HG03103 (cell line): Measurements from ENCODE around the gene PLEKHH1.

Experiments
- ATAC-seq: cut with Tn5 transposase; IDR thresholded peaks from one replicate; pipeline ENCODE4 v1.9.1; 2021; ENCODE audit warnings: low read depth; ENCODE audit not compliant: unreplicated experiment

Gene PLEKHH1

DNA sequence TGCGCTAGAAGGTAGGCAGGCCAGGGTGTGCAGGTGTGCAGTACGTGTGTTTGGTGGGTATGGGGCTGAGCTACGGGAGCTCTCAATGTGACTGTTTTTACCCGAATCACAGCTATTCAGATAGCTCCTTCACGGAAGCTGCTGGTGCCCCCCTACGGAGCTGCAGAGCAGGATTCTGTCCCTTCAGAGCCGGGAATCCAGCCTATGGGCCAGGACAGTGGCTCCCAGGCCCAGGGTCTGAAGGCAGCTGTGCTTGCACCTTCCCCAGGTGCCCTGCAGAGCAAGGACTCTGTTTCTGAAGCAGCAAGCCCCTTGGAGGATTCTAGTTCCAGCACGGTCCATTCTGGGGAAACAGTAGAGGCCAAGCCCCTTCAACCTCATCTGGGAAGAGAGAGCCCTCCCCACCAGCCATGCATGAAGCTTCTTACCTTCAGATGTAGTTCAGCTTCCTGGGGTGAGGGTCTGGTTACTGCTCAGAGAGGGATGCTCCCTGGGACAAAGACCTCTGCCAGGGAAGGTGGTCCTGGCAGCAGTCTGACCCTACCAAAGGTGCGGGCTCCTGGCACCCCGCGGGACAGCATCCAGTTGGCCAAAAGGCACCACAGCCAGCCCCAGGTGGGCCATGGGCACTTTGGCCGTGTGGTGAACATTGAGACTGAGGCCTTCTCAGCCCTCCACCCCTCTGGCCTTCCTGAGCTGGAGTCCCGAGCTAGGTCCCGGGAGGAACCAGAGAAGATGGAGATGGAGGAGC, 29.1 kb downstream of the PLEKHH1 start:
- ATAC-seq: no peak

DNA sequence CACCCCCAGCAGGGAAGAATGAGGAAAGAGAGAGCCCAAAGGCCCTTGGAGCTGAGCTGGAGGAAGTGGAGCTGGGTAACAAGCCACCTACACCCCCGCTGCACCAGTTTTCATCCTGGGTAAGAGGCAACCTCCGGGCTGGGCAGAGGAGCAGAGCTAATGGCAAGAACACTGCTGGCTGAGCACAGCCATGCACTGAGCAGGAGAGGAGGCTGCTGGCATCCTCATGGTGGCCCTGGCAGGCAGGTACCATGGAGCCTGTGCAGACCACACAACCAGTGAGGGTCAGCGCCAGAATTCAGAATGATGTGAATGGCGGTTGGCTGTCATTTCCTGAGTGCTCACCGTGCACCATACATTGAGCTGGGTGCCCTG, 29.7 kb downstream of the PLEKHH1 start:
- no peak for ATAC-seq

DNA sequence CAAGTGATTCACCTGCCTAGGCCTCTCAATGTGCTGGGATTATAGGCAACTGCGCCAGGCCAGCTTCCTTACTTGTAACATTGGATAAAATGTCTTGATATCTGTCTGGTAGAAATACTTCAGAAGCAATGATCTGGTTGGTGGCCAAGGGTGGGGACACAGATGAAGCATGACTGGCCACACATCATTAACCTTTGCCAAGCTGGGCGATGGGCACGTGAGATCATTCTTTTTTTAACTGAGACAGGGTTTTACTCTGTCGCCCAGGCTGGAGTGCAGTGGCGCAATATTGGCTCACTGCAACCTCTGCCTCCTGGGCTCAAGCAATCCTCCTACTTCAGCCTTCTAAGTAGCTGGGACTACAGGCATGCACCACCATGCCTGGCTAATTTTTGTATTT, 31.1 kb downstream of the PLEKHH1 start:
- no peak for ATAC-seq

DNA sequence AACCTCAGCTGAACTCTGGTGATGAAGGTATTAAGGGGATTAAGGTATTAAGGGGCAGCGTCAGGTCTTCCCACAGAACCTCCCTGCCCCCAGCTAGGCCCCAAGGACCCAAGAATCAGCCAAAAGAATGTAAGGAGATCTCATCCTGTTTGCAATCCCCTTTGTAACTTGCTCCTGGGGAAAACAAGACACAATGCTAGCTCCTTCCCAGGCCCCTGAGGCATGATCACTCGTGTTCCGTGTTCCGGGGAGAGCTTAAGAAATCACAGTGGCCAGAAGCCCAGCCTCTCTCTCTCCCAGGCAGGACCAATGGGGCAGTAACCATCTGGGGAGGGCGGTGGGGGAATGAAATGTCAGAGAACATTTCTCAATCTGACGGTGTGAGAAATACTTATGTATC, 33.8 kb downstream of the PLEKHH1 start:
- ATAC-seq: no peak

DNA sequence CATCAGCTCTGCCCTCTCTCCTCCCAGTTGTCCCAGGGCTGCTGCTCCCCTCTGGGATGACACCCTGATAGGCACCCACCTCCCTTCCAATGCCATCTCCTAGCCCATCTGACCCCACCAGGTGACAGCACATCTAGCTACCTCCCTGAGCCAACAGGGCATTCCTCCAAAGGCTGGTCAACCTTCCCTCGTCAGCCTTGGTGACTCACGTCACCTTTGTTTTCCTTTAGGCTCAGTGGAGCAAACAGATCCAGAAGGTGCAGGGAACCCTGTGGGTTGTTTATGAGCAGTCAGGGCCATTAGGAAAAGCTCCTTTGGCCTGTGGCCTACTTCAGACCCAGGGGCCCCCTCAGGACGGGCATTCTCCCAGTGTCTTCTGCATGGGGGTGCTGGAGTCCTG, 34.6 kb downstream of the PLEKHH1 start:
- no peak for ATAC-seq

DNA sequence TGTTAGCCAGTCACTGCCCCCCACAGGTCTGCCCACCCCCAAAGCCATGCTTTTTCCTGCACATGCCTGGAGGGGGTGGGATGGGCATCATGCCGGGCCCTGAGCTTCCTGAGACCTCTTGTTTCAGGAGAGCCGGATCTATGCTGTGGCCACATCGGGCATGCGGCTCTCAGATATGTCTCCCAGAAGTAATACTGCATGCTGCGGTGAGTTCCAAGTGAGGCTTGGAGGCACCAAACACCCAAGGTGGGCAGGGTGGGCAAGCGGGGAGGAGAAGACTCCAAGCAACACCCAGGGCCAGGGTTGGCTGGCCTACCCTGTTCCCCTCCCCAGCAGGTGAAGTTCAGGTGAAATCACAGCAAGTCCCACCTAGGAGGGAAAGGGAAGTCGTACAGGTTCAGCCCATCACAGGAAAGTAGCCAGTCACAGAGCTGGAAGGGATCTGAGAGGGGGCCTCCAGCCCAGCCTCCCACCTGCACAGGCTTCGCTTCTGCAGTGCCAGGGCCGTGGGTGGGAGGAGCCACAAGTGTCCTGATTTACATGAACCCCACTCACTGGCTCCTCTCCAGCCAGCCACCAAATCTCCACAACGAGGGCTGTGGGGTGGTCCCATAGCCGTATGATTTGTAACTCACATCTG, 36.0 kb downstream of the PLEKHH1 start:
- no peak for ATAC-seq

DNA sequence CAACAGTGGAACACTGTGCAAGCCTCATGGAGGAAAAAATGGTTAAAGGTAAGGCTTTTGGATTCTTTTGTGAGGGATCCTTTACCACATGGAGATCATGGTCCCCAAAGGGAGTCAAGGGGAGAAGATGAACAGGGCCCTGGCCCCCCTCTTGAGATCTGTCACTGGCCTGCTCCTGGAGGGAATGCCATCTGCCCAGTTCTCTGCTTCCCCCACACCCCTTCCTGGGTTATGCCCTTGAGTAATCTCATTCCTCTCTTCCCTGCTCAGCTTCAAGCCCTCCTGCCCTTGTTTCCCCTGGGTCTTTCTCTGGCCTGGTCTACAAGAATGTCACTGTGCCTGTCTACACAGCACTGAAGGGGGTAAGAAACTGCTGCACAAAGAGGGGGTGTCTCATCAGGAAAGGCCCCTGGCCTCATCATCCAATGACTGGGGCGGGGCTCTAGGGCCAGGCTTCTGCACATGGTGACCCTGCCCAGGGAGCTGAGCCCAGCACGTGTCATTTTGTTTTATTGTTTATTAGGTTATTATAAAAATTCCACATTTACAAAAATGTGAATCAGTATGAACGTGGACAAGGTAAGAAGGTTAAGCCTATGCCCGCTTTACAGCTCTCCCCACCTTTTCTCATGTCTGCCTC, 36.7 kb downstream of the PLEKHH1 start:
- no peak for ATAC-seq

DNA sequence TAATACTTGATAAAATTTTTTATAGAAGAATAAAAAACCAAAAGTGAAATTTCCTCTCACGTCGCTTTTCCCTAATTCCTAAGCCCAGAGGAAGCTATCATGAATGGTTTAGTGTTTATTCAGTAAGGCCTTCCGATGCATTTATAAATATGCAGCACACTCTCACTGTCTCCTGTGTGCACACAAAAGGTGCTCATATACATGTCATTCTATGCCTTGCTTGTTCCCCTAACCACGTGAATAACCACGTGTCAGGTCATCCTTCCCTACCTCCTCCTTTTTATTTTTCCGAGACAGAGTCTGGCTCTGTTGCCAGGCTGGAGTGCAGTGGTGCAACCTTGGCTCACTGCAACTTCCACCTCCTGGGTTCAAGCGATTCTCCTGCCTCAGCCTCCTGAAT, 37.4 kb downstream of the PLEKHH1 start:
- ATAC-seq: no peak

DNA sequence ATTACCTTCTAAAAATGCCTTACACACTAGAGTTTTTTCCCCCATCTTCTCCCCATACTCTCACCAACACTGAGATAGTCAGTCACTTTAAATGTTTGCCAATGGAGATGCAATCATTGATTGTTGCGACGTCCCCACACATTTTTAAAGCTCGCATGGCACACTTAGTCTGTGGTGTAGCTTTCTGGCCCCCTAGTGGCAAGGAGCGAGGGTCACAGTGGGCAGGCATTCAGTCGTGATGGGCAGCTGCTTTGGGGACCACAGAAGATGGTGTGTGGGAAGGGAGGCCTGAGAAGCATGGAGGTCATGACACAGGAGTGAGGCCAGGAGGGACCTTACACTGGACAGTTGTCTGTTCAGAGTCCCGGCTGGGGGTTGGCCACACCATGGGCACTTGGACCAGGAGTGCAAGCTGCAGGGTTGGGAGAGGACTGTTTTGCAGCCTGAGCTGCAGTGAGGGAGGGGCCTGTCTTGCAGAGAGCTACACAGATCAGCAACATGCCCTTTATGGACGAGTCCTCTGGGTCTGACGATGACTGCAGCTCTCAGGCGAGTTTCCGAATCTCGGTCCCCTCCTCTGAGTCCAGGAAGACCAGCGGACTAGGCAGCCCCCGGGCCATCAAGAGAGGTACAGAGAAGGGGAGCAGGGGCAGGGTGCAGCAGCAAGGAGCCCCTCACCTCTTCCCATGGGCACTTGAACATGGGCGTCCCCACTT, 38.3 kb downstream of the PLEKHH1 start:
- no peak for ATAC-seq

DNA sequence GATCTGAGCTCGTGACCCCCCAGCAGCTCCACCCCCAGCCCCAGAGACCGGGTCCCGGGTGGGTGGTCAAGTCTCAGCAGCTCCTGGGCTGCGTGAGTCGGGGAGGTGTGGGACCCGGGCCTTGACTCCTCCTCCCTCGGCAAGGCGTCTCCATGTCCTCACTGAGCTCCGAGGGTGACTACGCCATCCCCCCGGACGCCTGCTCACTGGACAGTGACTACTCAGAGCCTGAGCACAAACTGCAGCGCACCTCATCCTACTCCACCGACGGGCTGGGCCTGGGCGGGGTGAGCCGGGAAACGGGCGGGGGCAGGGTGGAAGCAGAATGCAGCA, 38.9 kb downstream of the PLEKHH1 start:
- no peak for ATAC-seq

DNA sequence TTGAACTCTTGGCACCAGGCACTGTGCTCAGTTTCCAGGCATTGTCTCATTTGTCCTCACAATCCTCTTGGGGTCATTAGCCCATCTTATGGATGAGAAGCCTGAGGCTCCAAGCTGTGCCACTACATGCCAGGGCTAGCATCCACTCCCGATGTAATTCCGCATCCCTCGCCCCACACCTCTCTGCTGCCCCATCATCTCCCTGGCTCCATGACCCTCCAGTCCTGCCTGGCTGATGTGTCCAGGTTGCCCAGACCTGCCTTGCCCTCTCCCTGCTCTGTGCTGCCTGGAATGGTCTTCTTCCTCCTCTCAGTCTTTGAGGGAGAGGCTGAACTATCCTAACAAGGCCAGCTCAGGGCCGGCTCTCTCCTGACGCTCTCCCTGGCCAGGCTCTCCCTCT, 39.5 kb downstream of the PLEKHH1 start:
- ATAC-seq: no peak

DNA sequence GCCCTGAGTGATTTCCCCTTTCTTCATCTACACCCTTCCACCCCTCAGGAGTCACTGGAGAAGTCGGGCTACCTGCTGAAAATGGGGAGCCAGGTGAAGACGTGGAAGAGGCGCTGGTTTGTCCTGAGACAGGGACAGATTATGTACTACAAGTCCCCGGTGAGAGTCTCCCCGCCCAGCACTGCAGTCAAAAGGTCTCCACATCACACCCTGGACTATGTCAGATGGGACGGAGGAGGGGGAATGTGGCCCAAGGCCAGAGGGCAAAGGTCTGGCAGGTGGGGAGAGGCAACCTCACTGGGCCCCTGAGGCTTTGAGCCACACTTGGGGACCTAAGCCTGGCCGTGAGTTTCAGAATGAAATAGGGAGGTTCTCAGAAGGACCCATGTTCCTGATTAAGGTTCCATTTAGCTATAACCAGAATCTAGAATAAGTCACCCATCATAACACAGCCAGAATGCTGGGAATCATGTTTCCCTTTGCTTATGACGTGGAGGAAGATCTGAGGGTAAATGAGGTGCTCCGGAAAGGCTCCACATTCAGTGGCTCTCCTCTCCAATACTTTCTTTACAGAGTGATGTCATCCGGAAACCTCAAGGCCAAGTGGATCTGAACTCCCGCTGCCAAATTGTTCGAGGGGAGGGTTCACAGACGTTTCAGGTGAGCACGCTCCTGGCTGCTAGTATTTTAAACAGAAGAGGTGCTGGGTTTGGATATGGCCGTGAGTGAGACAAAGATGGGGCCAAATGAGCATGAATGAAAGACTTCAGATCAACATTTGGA, 40.3 kb downstream of the PLEKHH1 start:
- no peak for ATAC-seq

DNA sequence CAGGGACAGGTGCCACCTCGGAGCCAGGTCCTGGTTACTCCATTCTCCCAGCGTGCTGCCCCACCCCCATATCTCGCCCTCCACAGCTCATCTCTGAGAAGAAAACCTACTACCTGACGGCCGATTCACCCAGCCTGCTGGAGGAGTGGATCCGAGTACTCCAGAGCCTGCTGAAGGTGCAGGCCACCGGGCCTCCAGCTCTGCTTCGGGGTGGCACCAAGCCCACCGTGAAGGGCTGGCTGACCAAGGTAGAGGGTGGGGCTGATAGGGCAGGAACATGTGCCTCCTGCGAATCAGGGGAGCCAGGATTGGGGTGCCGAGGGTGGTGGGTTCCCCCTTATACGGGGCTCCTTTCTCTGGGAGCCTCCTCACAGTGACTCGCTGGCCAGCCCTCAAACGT, 41.1 kb downstream of the PLEKHH1 start:
- ATAC-seq: no peak

DNA sequence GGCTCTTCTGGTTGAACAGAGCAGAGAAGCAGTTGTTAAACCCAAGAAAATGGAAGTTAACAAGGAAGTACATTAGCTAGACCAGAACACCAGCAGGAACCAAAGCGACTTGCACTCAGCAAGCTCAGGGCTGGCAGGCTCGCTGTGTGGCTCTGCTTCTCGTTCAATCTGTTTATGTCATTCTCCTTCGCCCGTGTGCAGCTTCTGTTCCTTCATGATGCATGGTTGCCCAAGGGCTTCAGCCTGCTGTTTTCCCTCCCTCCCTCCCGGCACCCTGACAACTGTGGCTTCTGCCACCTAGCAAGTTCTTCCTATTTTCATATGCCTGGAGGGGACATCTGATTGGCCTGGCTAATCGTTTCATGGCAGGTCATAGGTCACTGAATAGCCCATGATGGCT, 41.7 kb downstream of the PLEKHH1 start:
- ATAC-seq: no peak

DNA sequence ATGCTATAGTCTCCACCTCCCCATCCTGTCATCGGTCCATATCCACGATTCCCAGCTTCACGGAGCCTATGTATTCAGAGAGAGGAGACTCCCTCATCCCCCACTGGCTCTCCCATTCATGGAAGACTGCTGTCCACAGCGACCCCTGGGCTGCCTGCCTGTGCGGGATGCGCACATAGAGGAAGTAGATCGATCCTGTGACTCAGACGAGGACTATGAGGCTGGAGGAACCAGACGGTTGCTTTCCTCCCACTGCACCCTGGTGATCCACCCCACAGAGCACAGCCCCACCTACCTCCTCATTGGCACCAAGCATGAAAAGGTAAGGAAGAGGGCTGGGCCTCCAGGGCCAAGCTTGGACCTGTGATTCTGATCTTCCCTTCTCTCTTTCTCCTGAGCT, 42.6 kb downstream of the PLEKHH1 start:
- no peak for ATAC-seq

DNA sequence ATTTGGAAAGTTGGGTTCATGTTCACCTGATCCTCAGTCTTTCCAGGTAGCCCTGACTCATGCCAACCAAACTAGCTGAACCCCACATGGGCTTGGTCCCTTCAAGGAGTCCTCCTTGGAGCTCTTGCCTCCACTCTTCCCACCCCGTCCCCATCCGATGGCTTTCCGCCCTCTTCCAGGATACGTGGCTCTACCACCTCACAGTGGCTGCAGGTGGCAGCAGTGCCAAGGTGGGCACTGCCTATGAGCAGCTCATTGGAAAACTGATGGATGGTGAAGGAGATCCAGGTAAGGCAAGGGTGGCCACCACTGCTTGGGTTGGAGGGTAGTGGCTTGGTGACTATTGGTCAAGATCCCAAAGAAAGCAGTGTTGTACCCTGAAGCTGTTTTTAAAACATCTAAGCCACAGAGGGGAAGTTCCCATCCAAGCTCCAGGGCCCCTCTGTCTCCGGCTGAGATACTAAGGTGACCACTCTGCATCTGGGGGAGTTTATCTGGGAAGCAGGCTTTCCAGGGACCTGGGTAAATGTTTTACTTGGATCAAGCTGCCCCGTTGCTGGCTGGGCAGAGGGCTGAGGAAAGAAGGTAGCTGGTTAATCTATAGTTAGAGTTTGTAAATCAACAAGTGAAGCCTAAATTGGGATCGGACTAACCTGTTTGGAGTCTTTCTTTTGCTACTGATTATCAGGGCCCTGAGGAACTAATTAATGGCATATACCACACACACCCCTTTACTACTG, 43.3 kb downstream of the PLEKHH1 start:
- ATAC-seq: no peak

DNA sequence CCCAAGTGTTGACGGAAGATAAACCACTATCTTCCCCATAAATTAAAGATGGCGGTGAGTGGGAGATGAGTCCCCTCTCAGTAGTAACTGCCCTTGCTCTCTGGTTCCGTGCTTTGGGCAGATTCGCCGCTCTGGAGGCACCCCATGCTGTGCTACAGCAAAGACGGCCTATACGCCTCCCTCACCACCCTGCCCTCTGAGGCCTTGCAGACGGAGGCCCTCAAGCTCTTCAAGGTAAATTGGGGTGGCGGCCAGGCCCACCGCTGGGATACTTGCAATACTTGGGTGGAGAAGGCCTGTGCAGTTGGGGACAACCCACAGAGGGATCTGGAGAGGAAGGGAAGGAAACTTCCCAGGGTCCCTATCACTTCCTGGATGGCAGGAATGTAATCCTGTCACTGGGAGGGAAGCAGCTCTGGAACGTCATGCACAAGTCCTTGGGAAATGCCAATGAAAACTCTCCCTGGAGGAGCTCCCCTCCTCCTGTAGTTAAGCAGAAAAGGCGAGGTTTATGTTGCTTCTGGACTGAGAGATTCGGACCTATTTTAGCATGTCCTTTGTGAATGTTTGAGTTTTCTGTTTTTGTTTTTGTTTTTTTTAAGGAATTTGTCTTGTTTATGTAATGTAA, 44.2 kb downstream of the PLEKHH1 start:
- ATAC-seq: no peak

DNA sequence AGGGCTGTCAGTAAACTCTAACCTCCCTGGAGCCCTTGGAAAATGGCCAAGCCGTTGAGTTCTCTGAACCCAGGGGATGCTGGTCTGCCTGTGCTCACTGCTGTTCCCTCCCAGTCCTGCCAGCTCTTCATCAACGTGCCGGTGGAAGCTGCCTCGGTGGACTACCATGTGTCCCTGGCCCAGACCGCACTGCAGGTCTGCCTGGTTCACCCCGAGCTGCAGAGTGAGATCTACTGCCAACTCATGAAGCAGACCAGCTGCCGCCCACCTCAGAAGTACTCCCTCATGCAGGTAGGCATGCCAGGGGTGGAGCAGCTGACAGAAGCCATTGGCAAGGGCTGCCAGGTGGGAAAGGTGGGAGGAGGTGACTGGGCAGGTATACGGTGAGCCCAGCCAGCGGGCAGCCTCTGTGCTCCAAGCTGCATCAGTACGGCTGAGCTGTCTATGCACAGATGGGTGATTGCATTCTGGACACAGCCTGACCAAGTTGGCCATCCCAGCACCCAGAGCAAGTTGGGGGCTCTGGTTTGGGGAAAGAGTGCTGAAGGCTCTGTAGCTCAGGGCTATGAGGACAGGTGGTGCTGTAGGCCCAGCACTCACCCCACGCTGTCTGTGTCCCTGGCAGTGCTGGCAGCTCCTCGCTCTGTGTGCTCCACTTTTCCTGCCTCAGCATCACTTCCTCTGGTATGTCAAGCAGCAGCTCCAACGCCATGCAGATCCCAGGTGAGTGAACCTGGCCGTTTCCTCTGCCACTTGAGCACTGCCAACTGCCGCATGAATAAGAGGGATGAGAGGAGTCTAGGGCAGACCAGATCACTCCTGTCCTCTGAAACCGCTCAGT, 45.0 kb downstream of the PLEKHH1 start:
- no peak for ATAC-seq

DNA sequence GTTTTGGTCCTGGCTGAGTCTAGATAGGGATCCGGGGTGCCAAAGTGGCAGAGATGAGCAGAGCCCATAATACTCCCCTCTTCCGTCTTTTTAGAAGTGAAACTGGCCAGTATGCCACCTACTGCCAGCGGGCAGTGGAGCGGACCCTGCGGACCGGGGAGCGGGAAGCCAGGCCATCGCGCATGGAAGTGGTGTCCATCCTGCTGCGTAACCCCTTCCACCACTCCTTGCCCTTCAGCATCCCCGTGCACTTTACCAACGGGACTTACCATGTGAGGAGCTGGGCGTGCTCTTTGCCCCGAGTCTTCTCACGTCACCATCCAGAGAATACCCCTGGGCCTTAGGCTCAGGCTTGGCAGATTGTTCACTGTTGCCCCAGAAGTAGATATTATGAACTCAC, 46.0 kb downstream of the PLEKHH1 start:
- ATAC-seq: no peak
